GM18508 (cell line): ENCODE data around the gene MAGEB3.
"Not testable (repeated sequence)": the region's sequence is repeated elsewhere in the genome, so short reads cannot be mapped to it uniquely, and the experiment has no call there.

Source experiments
- ATAC-seq: cut with Tn5 transposase; IDR thresholded peaks from one replicate; pipeline ENCODE4 v1.9.1; 2021; ENCODE audit warnings: moderate number of reproducible peaks; ENCODE audit not compliant: insufficient read depth, unreplicated experiment

Gene MAGEB3

GRCh38 chrX:30230395-30230794 is at the start of gene MAGEB3:
TSS of gene MAGEB3 (plus strand) at chrX:30230657. CDS start at chrX:30235925, 5,268 bp downstream.
- ATAC-seq: no peak

GRCh38 chrX:30181353-30181752 is 49.1 kb upstream of the MAGEB3 start:
- no peak for ATAC-seq

GRCh38 chrX:30183554-30183953 is 46.9 kb upstream of the MAGEB3 start:
- ATAC-seq: no peak

- ATAC-seq: no peak
Observed at GRCh38 chrX:30190426-30190825, 40.0 kb upstream of the MAGEB3 start.

- ATAC-seq: not testable (repeated sequence)
Observed at GRCh38 chrX:30193910-30194309, 36.5 kb upstream of the MAGEB3 start.

- ATAC-seq: no peak
Observed at GRCh38 chrX:30196322-30196721, 34.1 kb upstream of the MAGEB3 start.

GRCh38 chrX:30212172-30212571 is 18.3 kb upstream of the MAGEB3 start:
- no peak for ATAC-seq

GRCh38 chrX:30215357-30215843 is 15.1 kb upstream of the MAGEB3 start, which contains the start of gene MAGEB2:
TSS of gene MAGEB2 (plus strand) at chrX:30215563. CDS start at chrX:30218581, 3,018 bp downstream.
- ATAC-seq: no peak

- ATAC-seq: no peak
Observed at GRCh38 chrX:30217465-30217864, 13.0 kb upstream of the MAGEB3 start.

GRCh38 chrX:30219372-30219771 is 11.1 kb upstream of the MAGEB3 start:
- ATAC-seq: no peak

- no peak for ATAC-seq
Observed at GRCh38 chrX:30220661-30221060, 9.8 kb upstream of the MAGEB3 start.

GRCh38 chrX:30224536-30224935 is 5.9 kb upstream of the MAGEB3 start:
- ATAC-seq: no peak

GRCh38 chrX:30228526-30228925 is 1.9 kb upstream of the MAGEB3 start:
- no peak for ATAC-seq

- no peak for ATAC-seq
Observed at GRCh38 chrX:30241724-30242415, 11.4 kb downstream of the MAGEB3 start, which contains the start of gene MAGEB4. TSS of gene MAGEB4 (plus strand) at chrX:30242000. CDS start at chrX:30242136, 136 bp downstream.

- no peak for ATAC-seq
Observed at GRCh38 chrX:30246769-30247489, 16.5 kb downstream of the MAGEB3 start, which contains the start of gene MAGEB1. TSS of gene MAGEB1 (plus strand) at chrX:30247146. CDS start at chrX:30250494, 3,348 bp downstream.

- ATAC-seq: no peak
Observed at GRCh38 chrX:30248854-30249253, 18.4 kb downstream of the MAGEB3 start.

- ATAC-seq: no peak
Observed at GRCh38 chrX:30253257-30253656, 22.8 kb downstream of the MAGEB3 start.

GRCh38 chrX:30259927-30260326 is 29.5 kb downstream of the MAGEB3 start:
- ATAC-seq: no peak

- ATAC-seq: no peak
Observed at GRCh38 chrX:30261012-30261411, 30.6 kb downstream of the MAGEB3 start.

GRCh38 chrX:30262763-30263162 is 32.3 kb downstream of the MAGEB3 start:
- ATAC-seq: no peak

- ATAC-seq: no peak
Observed at GRCh38 chrX:30270639-30271038, 40.2 kb downstream of the MAGEB3 start.
